ENCODE results near the gene ZNF716. TPM values are rescaled to one million over a fixed set of nuclear protein-coding genes. Genes with fewer than 3 reads are reported as not detected.
"Not testable (repeated sequence)": the region's sequence is repeated elsewhere in the genome, so short reads cannot be mapped to it uniquely, and the experiment has no call there.

The ZNF716 gene
- total RNA-seq, 4 donors from 2014 or later = not detected

GRCh38 chr7:57437581-57437980, 12.4 kb upstream of the ZNF716 start:
- Histone ChIP-seq H3K4me1 (no peaks in the 10 kb centered on the region), H3K36me3 (no peaks in the 10 kb centered on the region), H3K4me3 (no peak overlapping the region), H3K27ac (no peak overlapping the region), H3K27me3 (no peaks in the 10 kb centered on the region), H3K9me3 (peaks cover 0 to 12% (median 0%) of the 10 kb centered on the region in 3 donors)
- no peak for ATAC-seq
- 73% methylated on average over 4 of the region's 19 CpGs; no CpG with 5 or more reads in 1 of the 2 donors for WGBS, 2 donors (ENCODE audit: low coverage in 1 of 2)
- no peak for TF ChIP-seq EP300 (IDR thresholded peaks at IDR 0.05)
- no peak for TF ChIP-seq CTCF (IDR thresholded peaks at IDR 0.05)

GRCh38 chr7:57438244-57438643, 11.7 kb upstream of the ZNF716 start:
- WGBS, 2 donors (ENCODE audit: low coverage in 1 of 2) = 80% methylated on average over 2 of the region's 7 CpGs; no CpG with 5 or more reads in 1 of the 2 donors
- Histone ChIP-seq H3K36me3 (no peaks in the 10 kb centered on the region), H3K4me1 (no peaks in the 10 kb centered on the region), H3K9me3 (peaks cover 0 to 18% (median 0%) of the 10 kb centered on the region in 3 donors), H3K4me3 (no peak overlapping the region), H3K27me3 (no peaks in the 10 kb centered on the region), H3K27ac (no peak overlapping the region)
- no peak for ATAC-seq
- TF ChIP-seq EP300 (IDR thresholded peaks at IDR 0.05) = no peak
- TF ChIP-seq POLR2A (IDR thresholded peaks at IDR 0.05) = no peak
- no peak for TF ChIP-seq CTCF (IDR thresholded peaks at IDR 0.05)
- TF ChIP-seq POLR2AphosphoS5 (IDR thresholded peaks at IDR 0.05) = no peak

- peaks cover 0 to 22% (median 0%) of the 10 kb centered on the region in 3 donors for H3K9me3 ChIP-seq
- ATAC-seq = no peak
- no peaks in the 10 kb centered on the region for H3K4me1 ChIP-seq
- no peak overlapping the region for H3K4me3 ChIP-seq
- H3K27ac ChIP-seq = no peak overlapping the region
- H3K27me3 ChIP-seq = no peaks in the 10 kb centered on the region
- TF ChIP-seq EP300 (IDR thresholded peaks at IDR 0.05) (no peak), CTCF (IDR thresholded peaks at IDR 0.05) (no peak), POLR2AphosphoS5 (IDR thresholded peaks at IDR 0.05) (no peak), POLR2A (IDR thresholded peaks at IDR 0.05) (no peak)
- no peaks in the 10 kb centered on the region for H3K36me3 ChIP-seq
Observed at GRCh38 chr7:57443567-57443966, 6.4 kb upstream of the ZNF716 start.

GRCh38 chr7:57469186-57469828, 19.3 kb downstream of the ZNF716 start:
- 63 to 67% methylated on average over 3 of the region's 3 CpGs for WGBS, 2 donors (ENCODE audit: low coverage in 1 of 2)
- H3K27me3 ChIP-seq, H3K4me3 ChIP-seq, H3K4me1 ChIP-seq, H3K36me3 ChIP-seq, H3K27ac ChIP-seq, ATAC-seq: not testable (repeated sequence)
- peaks cover 0 to 82% (median 3%) of the 10 kb centered on the region in 3 donors for H3K9me3 ChIP-seq

- not testable (repeated sequence) for H3K4me3 ChIP-seq, ATAC-seq, H3K27ac ChIP-seq, H3K4me1 ChIP-seq, H3K36me3 ChIP-seq, H3K27me3 ChIP-seq
- peak in 1 of 4 experiments; percentile 25 for TF ChIP-seq CTCF (IDR thresholded peaks at IDR 0.05)
- peaks cover 0 to 11% (median 0%) of the 10 kb centered on the region in 3 donors for H3K9me3 ChIP-seq
Observed at GRCh38 chr7:57480304-57480703, 30.3 kb downstream of the ZNF716 start.

GRCh38 chr7:57485022-57485421, 35.0 kb downstream of the ZNF716 start:
- not testable (repeated sequence) for ATAC-seq
- 73% methylated on average over 5 of the region's 21 CpGs; no CpG with 5 or more reads in 1 of the 2 donors for WGBS, 2 donors (ENCODE audit: low coverage in 1 of 2)

More at GRCh38 chr7:57485022-57485421, 35.0 kb downstream of the ZNF716 start:
- H3K4me3 ChIP-seq, H3K27ac ChIP-seq, H3K4me1 ChIP-seq, H3K36me3 ChIP-seq, H3K27me3 ChIP-seq: not testable (repeated sequence)
- H3K9me3 ChIP-seq = peaks cover 0 to 33% (median 0%) of the 10 kb centered on the region in 3 donors

All from gastroesophageal sphincter (tissue), 4 donors.